Dermis microvascular lymphatic vessel endothelial cell (primary cell): ENCODE results near the gene SH2D4B. TPM values are rescaled to one million over a fixed set of nuclear protein-coding genes. Genes with fewer than 3 reads are reported as not detected.
A peak's percentile ranks its signal among the peaks of the same experiment; 100 is the strongest.

Source experiments
- DNase-seq, 2 donors: peaks; one replicate each; pipeline versions ENCODE4 v3.0.0 to v3.0.0-alpha.2; 2010; ENCODE audit warnings: low read depth in 2 of 2
- total RNA-seq: library from RNA; depleted of rRNA; stranded (reverse); fragments of >200 nt; gene quantifications from 2 replicates; pipeline ENCODE4 v1.2.1, GENCODE V29; 2014

The SH2D4B gene
- total RNA-seq, 1 donor from 2014 or later = under 0.01 TPM

DNA sequence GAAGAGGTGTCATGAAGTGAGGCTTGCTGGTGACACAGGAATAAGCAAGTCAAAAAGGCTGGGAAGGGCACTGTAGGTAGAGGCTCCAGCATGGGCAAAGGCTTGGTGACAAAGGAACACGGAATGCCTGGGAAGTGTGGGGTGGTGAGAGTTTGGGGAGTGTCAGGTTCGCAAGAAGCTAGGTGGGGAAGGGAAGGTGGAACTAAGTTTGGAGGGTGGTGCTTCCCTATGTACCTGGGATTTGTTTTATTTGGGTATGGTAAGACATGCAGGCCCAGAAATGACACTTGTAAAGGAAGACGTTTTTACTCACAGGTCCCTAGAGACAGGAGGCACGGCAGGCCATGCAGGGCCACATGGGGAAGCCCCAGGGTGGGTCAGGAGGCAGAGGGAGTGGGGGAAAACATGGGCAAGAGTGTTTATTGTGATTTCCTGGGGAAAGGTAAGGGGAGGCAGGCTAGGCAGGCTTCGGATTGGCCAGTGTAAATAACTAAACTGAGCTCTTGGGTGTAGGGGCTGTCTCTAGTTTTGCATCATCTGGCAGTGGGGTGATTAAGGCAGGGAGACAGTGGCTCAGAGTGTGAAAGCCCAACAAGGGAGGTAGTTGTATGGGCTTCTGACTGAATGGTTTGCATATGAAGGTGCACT is 52.1 kb downstream of the SH2D4B start:
- no peak for DNase-seq

DNA sequence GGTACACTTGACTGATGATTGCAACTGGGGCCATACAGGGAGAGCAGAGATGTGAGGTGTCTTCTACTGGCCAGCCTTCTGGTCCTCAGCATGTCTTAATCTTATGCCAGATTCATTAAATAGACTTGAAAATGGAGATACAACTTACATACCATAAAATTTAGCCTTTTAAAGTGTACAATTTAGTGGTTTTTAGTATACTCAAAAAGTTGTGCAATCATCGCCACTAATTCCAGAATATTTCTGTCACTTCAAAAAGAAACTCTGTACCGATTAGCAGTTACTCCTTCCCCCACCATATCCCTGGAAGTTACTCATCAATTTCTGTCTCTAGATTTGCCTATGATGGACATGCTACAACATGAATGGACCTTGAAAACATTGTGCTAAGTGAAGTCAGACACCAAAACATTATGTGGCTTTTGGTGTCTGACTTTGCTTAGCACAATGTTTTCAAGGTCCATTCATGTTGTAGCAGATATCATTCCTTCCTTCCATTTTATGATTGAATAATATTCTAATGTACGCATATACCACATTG is 53.0 kb downstream of the SH2D4B start:
- DNase-seq = no peak

DNA sequence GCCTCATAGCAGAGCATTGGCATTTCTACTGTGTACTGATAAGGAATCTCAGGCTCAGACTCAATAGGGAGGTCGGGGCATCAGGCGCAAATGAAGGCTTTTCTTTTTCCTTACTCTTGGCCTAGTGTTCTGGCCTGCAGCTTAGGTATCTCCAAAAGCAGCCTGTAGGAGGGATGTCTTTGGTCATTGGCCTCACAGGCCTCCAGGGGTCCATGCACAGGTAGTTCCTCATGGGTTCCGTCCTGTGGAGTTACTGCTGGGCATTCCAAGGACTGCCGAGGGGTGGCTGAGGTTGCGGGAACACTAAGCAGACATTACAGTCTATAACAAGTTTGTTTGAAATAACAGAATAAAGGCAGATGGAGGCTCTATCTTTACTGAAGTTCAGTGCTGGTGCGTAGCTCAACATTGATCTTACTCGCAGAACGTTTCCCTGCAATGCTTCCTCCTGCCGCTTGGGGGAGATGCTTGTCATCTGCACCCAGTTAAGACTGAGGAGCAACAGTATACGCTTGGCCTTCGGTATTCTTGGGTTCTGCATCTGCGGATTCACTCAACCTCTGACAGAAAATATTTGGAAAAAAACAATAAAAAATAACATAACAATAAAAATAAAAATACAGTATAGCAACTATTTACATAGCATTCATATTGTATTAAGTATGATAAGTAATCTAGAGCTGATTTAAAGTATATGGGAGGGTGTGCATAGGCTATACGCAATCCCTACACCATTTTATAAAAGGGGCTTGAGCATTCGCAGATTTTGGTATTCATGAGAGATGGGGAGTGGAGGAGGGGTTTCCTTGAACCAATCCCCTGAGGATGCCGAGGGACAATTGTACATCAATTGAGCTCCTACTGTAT is 58.9 kb downstream of the SH2D4B start:
- DNase-seq = peak; percentile 25 to 54

DNA sequence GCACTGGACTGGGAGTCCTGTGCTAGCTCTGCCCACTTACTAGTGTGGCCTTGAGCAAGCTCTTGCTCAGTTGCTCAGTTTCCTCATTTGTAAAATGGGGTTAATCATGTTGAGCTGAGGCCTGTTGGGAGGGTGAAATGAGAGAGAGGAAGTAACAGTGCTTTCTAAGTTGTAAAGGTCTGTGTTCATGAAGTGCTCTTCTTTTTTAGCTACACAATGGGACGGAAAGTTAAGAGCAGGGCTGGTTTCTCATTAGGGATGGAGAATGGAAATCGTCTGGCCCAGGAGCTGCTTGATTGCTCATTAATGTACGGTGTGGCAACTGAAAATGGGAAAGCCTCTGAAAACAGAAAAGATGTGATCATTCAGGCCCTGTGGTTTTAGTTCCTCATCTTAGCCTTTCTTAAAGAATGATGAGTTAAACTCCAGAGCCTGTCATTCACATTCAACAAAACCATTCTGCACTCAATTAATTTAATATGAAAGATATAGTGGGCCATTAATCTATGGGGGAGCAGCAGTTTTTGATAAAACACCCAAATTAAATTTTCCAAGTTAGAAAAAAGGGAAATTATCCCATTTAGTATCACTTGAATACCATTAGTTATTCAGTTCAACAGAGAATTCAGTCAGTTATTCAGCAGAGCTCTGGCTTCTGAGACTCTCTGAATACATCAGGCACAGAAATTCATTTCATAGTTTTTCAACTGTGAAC is 60.5 kb downstream of the SH2D4B start:
- DNase-seq = no peak

DNA sequence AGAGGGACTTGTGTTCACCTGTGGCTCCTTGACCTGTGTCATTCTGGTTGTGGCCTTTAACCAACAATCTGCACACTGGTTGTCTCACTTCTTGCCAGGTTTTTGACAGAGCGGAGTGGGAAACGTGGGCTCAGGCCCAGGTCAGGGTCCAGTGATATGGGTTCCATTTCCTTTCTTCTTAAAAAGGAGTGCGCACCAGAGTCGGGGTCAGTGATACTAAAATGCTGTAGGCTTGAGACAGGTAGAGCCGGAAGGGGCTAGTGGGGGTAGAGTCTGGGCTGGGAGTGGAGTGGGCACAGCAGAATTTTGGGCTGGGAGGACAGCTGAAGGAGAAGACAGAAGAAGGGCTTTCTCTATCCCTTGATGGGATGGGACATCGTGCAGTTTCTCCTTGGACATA is 61.2 kb downstream of the SH2D4B start:
- no peak for DNase-seq

DNA sequence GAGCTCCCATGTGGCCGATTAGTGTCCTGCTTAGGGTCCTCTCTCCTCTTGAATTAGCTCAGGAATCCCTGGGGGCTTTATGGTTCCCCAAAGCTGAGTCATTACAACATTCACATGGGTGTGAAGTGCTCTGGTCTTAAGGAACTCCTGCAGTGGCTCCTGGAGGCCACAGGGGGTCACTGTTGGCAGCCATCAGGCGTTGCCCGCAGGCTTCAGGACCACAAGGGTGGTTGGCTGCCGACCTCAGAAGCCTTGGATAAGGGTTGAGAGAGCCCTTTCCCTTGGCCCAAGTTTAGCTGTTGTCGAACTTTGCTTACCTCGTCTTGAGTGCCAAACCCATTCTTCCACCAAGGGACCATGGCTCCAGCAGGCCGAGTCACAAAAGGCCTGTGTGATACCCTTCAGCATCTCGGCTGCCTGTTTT is 61.7 kb downstream of the SH2D4B start:
- DNase-seq = peak; percentile 3 to 44

DNA sequence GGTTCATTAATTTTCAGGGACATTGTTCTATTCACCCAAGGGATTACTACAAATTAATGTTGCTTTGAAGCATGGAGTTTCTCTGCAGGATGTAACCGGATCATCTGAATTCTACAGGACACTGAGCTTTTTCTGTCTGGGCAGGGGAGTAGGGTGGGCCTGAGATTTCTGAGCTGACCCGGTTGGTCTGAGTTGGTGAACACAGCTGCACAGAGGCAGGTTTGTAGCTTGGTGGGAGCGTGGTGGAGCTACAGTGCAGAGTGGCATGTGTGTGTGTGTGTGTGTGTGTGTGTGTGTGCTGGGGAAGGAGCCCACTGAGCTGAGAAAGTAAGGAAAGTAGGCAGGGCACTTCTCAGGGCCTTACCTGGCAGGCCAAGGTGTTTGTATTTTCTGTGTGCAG is 62.6 kb downstream of the SH2D4B start:
- DNase-seq = no peak

DNA sequence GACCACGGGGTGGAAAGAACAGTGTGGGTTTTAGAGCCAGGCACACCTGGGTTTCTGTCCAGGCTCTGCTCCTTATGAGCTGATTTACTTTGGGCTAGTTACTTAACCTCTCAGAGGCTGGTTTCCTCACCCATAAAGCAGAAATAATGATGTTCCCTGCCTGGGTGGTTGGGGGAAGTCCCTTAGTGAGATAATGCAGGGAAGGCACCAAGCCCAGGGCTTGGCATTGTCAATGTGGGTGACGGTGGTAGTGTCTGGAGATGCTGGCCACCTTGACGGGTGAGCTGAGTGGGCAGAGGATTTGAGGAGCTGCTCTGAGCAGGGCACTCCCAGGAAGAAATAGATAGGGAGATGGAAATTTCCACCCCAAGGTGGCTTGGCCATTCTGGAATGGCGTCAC is 65.2 kb downstream of the SH2D4B start:
- no peak for DNase-seq

DNA sequence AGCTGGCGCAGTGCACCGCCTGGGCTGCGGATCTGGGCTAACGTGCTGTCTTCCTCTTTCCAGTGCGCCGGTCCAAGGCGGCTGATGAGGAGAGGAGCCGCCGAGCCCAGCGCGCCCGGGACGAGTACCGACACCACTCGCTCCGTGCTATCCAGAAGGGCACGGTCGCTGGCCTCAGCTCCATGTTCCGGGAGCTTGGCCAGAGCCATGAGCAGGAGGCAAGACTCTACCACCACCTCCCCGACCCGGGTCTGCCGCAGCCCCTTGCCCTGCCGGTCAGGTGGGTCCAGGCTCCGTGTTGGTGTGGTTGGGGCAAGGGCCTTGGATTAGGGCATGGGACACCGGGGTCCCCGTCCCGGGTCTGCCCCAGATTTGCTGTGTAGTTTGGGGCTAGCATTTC is 65.8 kb downstream of the SH2D4B start:
- no peak for DNase-seq

DNA sequence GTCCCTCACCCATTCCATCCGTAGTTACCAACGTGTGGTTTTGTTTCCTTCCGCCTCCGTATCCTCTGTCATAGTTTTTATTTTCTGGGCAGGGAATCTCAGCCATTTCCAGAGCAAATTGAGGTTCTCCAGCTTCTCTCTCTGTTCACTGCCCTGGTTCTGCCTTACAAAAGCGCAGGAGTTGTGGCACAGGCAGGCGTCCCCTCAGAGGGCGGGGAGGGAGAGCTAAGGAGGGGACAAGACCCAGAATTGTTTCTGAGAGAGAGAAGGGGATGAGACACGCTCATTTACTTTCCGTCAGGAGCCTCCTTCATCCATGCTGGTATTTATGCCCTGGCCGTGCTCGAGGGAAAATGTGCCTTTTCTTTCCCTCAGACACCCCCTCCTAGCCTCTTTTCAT is 71.0 kb downstream of the SH2D4B start:
- DNase-seq = no peak

DNA sequence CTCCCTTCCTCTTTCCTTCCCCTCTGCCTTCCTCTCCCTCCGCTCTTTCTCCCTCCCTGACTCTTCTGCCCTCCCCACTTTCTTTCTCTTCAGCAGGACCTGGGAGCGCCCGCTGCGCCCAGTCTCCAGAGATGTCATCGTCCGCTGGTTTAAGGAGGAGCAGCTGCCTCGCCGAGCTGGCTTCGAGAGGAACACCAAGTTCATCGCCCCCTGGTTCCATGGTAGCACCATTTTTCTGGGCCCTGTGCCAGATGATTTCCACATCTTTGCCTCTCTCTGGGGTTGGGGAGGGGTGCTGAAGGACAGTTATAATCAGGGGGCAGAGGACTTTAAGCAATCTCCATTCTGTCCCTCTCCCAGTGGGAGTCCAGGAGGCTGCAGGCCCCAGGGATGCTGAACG is 71.6 kb downstream of the SH2D4B start:
- DNase-seq = no peak

DNA sequence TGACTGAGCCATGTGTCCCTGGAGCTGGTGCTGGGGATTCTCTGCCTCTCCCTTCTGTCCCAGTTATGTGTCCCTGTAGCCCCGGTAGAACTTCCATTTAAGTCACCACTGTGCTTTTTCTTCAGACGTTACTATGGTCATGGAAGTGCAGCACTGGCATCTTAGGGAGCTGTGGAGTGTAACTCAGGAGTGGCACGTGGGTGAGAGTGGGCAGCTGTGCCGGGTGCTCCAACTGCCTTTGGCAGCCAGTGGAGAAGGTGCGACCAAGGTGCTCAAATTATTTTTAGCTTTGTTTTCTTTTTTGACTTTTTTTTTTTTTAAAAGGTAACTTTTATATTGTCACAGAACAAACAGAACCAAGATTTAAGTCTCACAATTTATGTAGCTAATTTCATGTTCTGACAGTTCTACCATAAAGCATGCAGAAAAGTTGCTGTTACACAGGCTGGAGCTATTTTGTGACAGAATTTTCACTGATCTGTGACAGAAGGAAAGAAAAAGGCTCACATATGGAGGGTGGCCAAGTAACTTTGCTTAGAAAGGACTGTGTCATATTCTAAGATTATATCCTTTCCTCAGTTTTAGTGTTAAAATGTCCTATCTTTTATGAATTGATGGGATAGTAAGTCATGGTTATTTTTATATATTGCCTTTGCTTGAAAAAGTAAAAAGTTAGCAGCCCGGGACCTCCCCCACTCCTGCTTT is 73.9 kb downstream of the SH2D4B start:
- DNase-seq = no peak

DNA sequence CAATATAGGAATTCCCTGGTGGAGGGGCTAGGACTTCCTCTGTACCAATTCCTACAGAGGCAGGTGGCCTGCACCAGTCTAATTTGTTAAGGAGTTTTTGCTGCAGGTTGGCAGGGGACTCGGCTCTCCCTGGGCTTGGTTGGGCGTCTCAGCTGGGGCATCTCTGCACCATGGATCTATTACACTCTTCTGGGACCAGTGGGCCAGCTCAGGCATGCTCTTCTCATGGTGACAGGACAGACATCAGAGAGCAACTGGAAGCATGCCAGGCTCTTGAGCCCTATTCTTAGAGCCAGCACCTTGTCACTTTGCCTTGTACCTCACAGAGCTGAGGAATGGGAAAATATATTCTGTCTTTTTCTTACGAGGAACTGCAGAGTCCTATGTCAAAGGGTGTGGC is 74.6 kb downstream of the SH2D4B start:
- no peak for DNase-seq

DNA sequence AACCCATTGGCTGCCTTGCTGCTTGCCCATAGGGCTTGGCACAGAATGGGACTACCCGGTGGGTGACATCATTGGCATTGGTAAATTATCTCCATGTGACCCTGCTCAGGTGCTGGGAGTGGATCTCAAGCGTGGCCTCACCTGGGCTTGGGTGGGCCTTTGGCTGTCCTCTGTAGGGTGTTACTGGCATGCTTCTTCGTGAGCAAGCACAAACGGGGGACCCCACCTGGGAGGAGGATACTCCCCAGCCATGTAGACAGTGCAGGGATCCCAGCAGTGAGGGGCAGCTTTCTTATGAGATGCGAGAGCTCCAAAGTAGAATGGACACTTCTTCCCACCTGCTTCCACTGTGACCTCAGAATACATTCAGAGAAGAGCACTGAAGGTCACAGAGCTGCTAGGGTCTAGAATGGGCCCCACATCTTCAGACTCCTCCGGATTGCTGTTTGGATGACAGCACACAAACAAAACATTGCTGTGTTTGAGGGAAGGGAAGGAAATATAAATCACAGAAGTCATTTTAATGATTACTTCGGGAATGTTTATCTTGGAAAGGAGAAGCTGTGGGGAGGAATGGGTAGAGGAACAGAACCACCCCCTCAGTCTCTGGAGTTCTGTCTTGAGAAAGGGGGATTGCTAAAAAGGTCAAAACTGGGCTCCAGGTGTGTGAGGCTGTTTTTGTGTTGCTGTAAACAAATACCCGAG is 75.9 kb downstream of the SH2D4B start:
- no peak for DNase-seq

DNA sequence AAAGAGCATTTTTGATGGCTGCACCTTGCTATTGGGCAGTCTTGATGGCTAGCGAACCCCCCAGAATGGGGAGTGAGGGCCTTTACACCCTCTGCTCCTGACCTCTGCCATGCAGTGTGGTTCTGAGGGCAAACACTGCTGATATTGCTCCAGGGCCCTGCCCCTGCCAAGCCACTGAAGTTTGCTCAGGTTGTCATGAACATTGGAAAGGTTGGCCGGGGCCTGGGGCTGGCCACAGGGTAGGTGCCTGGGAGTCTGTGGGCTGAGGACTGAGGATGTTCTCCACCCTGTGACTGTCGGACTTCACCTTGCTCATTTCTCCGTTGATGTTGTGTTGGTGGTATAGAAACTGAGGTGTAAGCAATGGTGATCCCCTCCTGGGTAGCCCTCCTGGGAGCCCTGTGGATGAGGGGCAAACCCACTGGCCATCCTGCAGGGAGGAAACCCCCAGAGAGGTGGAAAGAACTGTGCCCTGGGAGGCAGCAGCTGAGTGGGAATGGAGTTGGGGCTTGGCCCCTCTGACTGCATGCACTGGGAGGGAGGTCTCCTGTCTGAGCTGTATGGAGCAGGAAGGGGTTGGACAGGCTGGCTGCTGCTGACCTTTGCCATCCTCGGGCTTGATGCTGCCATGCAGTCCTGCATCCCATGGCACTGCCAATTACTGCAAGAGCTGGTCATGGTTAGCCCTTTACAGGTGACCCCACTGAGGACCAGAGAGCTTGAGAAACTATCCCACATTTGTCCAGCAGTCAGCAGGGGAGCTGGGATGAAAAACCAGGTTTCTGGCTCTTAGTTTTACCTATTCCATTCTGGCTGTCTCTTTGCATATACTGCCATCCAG is 77.1 kb downstream of the SH2D4B start:
- DNase-seq = no peak

DNA sequence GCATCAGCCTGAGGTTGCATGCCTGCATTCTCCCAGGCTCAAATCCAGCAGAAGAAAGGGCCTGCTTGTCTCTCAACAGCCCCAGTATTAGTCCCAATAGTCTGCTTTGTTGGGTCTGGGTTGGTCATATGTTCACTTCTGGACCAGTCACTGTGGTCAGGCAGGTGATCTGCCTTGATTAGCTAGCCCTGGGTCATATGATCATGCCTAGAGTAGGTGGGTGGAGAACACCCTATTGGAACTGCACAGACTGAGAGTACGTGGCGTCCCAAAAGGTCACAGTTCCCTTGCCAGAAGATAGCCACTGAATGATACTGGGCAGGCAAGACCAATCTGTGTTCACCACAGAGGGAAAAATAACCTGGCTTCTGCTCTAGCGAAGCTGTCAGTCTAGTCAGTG is 80.1 kb downstream of the SH2D4B start:
- DNase-seq = no peak

DNA sequence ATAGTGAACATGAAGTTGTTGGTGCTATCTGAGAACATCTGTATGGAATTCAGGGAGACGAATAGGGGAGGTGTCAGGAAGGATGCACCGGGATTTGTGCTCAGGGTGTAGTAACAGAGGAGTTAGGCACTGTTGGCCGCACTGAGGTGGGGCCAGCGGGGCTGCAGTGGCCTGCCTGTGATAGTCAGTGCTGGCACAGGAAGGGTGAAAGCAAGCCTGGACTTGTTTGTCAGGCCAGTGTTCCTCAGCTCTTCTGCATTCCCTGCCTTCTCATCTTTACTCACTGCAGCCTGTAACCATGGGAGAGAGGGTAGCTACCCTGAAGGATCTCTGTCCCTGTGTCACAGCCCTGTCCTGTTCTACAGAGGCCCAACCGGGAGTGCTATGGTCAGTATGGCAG is 81.3 kb downstream of the SH2D4B start:
- DNase-seq = no peak

DNA sequence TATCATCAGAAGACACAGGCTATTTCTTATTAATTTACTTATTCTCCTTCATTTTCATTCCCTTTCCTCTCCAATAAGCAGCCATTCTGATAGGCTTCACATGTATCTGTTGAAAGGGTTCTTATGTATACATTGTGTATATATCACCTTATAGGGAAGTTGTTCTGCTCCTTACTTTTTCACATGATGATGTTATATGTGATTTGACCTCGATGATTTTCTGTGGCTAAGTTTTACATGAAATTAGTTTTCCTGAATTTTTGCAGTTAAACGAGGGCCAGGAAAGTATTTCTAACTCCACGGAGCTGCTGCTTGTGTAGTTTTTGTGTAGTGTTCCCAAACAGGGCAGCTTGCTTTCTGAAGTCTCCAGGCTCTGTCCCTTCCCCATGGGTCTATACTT is 84.5 kb downstream of the SH2D4B start:
- no peak for DNase-seq

DNA sequence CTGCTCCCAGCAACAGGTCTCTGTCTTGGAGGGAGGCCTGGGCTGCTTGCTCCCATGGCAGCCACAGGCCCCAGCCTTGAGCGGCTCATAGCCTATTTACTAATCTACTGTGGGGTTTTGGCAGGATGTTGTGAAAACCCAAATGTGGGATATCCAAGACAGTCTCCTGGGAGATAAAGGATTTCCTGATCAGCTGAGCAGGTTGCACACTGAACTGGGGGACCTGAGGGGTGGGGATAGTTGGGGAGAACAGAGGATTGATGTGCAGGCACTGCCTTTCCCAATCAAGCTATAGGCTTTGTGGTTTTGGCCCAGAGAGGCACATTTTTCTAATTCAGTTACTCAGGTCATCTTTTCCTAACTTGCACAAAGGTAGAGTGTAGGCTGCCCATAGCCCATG is 92.6 kb downstream of the SH2D4B start:
- DNase-seq = no peak

DNA sequence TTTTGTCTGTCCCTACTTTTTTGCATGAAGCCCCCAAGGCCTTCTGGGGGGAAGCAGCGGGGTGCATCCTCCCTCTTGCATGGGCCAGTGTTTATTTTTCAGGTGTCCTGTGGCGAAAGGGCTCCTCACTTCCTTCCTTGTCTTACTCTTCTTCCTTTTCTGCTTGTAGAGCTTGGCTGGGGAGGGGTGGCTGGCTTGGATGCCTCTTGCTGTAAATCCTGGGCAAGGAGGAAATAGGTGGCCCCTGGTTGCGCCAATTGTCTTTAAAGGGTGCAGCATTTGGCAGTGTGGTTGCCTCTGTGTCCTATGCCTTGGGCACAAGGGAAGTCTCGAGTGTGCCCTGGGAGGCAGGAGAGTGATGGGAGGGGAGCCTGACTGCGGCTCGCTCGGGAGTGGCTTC is 95.0 kb downstream of the SH2D4B start:
- DNase-seq = no peak
